IMR-90 (cell line): ENCODE data around the gene MAP4. TPM values are rescaled to one million over a fixed set of nuclear protein-coding genes. Genes with fewer than 3 reads are reported as not detected.
"Not testable (repeated sequence)": the region's sequence is repeated elsewhere in the genome, so short reads cannot be mapped to it uniquely, and the experiment has no call there.

Experiments
- ATAC-seq: fragments of 200-7000 bp; cut with Tn5 transposase; 2 replicates; pipeline ENCODE4 v1.9.1; 2020; ENCODE audit warnings: low read depth, mild to moderate bottlenecking, moderate library complexity
- BruUV-seq: library from RNA; stranded (reverse); fragments of 400-500 nt; replicated peaks from 2 replicates; lab custom pipeline; 2021; lab: Mats Ljungman, UMichigan
- CTCF ChIA-PET: fragments of 300-600 bp; formaldehyde crosslinking; extraction: SDS; loops from one replicate; lab custom pipeline; 2021; ENCODE audit warnings: antibody characterized with exemption; lab: Yijun Ruan, JAX
- POLR2A ChIA-PET: fragments of 300-600 bp; sonication (Branson Sonifier 250); formaldehyde crosslinking; loops from one replicate; lab custom pipeline; 2022; ENCODE audit warnings: antibody characterized with exemption; ENCODE audit not compliant: unreplicated experiment; lab: Charles Lee
- DNase-seq: peaks from one replicate; pipeline ENCODE4 v3.0.0; 2013
- H2AFZ ChIP-seq: replicated peaks from 2 replicates; pipeline ENCODE3; 2013; ENCODE audit warnings: low read length, mild to moderate bottlenecking; ENCODE audit not compliant: poor library complexity
- H2AK5ac ChIP-seq: 2 replicates; pipeline ENCODE4 v1.6.1; 2013; ENCODE audit warnings: low read depth, low read length, inconsistent platforms
- H2AK9ac ChIP-seq: replicated peaks from 2 replicates; pipeline ENCODE3; 2013; ENCODE audit warnings: mild to moderate bottlenecking, low read depth, low read length, moderate library complexity; ENCODE audit not compliant: poor library complexity
- H2BK120ac ChIP-seq: 2 replicates; pipeline ENCODE4 v1.6.1; 2013; ENCODE audit warnings: low read depth, low read length, inconsistent platforms
- H2BK15ac ChIP-seq: 3 replicates; pipeline ENCODE4 v1.6.1; 2013; ENCODE audit warnings: low read depth, low read length, inconsistent platforms
- H2BK20ac ChIP-seq: 2 replicates; pipeline ENCODE4 v1.6.1; 2013; ENCODE audit warnings: low read depth, mild to moderate bottlenecking, inconsistent platforms, low read length, moderate library complexity
- H2BK5ac ChIP-seq: 2 replicates; pipeline ENCODE4 v1.6.1; 2013; ENCODE audit warnings: mild to moderate bottlenecking, low read depth, low read length, inconsistent platforms; ENCODE audit not compliant: poor library complexity, severe bottlenecking
- H3K14ac ChIP-seq: replicated peaks from 2 replicates; pipeline ENCODE4 v1.6.1; 2013; ENCODE audit warnings: low read depth, low read length, inconsistent platforms
- H3K18ac ChIP-seq: 2 replicates; pipeline ENCODE4 v1.6.1; 2013; ENCODE audit warnings: low read depth, low read length, control low read depth
- H3K23ac ChIP-seq: 2 replicates; pipeline ENCODE4 v1.6.1; 2013; ENCODE audit warnings: low read depth, low read length, inconsistent platforms
- H3K27ac ChIP-seq: 2 replicates; pipeline ENCODE4 v1.5.1; 2013; ENCODE audit warnings: mild to moderate bottlenecking, control low read depth, low read length; ENCODE audit not compliant: insufficient read depth
- H3K27me3 ChIP-seq: 2 replicates; pipeline ENCODE4 v1.6.1; 2013; ENCODE audit warnings: low read length; ENCODE audit not compliant: control insufficient read depth, insufficient read depth
- H3K36me3 ChIP-seq: 2 replicates; pipeline ENCODE4 v1.6.1; 2013; ENCODE audit warnings: low read length, mixed read lengths; ENCODE audit not compliant: control insufficient read depth, insufficient read depth
- H3K4ac ChIP-seq: 2 replicates; pipeline ENCODE4 v1.6.1; 2013; ENCODE audit warnings: low read depth, low read length, inconsistent platforms
- H3K4me1 ChIP-seq: 2 replicates; pipeline ENCODE4 v1.6.1; 2013; ENCODE audit warnings: low read length, mixed read lengths; ENCODE audit not compliant: control insufficient read depth, insufficient read depth
- H3K4me2 ChIP-seq: 2 replicates; pipeline ENCODE4 v1.6.1; 2013; ENCODE audit warnings: low read depth, mild to moderate bottlenecking, control low read depth, low read length, moderate library complexity
- H3K4me3 ChIP-seq: 2 replicates; pipeline ENCODE4 v1.5.1; 2013; ENCODE audit warnings: low read depth, mild to moderate bottlenecking, control low read depth, low read length, moderate library complexity; ENCODE audit not compliant: insufficient read depth
- H3K56ac ChIP-seq: 2 replicates; pipeline ENCODE4 v1.6.1; 2013; ENCODE audit warnings: low read length, inconsistent platforms; ENCODE audit not compliant: insufficient read depth; ENCODE audit errors: extremely low read depth
- H3K79me1 ChIP-seq, 2 experiments: 2 replicates each; pipeline ENCODE4 v1.6.1; 2013; ENCODE audit warnings: low read length in 2 of 2, inconsistent platforms in 1 of 2, low read depth in 1 of 2
- H3K9ac ChIP-seq: 2 replicates; pipeline ENCODE4 v1.6.1; 2013; ENCODE audit warnings: low read depth, low read length, control low read depth
- H3K9me1 ChIP-seq: 2 replicates; pipeline ENCODE4 v1.6.1; 2013; ENCODE audit warnings: low read length, inconsistent platforms; ENCODE audit not compliant: insufficient read depth
- H3K9me3 ChIP-seq: 2 replicates; pipeline ENCODE4 v1.6.1; 2013; ENCODE audit warnings: low read length; ENCODE audit not compliant: control insufficient read depth, insufficient read depth
- H4K20me1 ChIP-seq: 2 replicates; pipeline ENCODE4 v1.6.1; 2013; ENCODE audit warnings: low read length, inconsistent platforms; ENCODE audit not compliant: insufficient read depth
- H4K5ac ChIP-seq: 2 replicates; pipeline ENCODE4 v1.6.1; 2013; ENCODE audit warnings: mild to moderate bottlenecking, low read depth, low read length, control low read depth
- H4K8ac ChIP-seq, 2 experiments: 2 replicates each; pipeline ENCODE4 v1.6.1; 2013; ENCODE audit warnings: low read depth in 2 of 2, low read length in 2 of 2, control low read depth in 1 of 2, inconsistent platforms in 1 of 2
- H4K91ac ChIP-seq: 2 replicates; pipeline ENCODE4 v1.6.1; 2013; ENCODE audit warnings: low read depth, low read length, inconsistent platforms; ENCODE audit not compliant: insufficient read depth
- WGBS, 2 experiments: methylation state at CpG; one replicate each; pipeline versions ENCODE4 v1.1.5 to v1.1.7; 2013; ENCODE audit warnings: missing lambda C conversion rate in 2 of 2; ENCODE audit not compliant: insufficient read length in 1 of 2; ENCODE audit errors: extremely low coverage in 2 of 2; 5-methylcytosine and 5-hydroxymethylcytosine counted together
- dilution Hi-C: fragments of 300-500 bp; cut with HindIII; formaldehyde crosslinking; loops from one replicate; pipeline ENCODE4 v1.14.3; 2018; ENCODE audit warnings: low sequenced_read_pairs; ENCODE audit not compliant: unreplicated experiment
- in situ Hi-C: fragments of 300-500 bp; cut with MboI; formaldehyde crosslinking; loops from 3 replicates; pipeline ENCODE4 v1.14.3; 2019; ENCODE audit warnings: low sequenced_read_pairs, inconsistent platforms, mixed read lengths
- intact Hi-C: fragments of 100-400 bp; cut with micrococcal nuclease; formaldehyde crosslinking; loops from 2 replicates; pipeline ENCODE4 v1.10.0; 2022
- polyA plus RNA-seq, 3 experiments: library from polyadenylated mRNA; depleted of rRNA; stranded (reverse); fragments of >200 nt; gene quantifications; 2 replicates each; pipeline ENCODE4 v1.2.3, GENCODE V29; 2012; ENCODE audit warnings: low replicate concordance in 1 of 3
- total RNA-seq: library from RNA; depleted of rRNA; stranded (reverse); fragments of >200 nt; gene quantifications from 2 replicates; pipeline ENCODE4 v1.2.3, GENCODE V29; 2012

MAP4 gene
- total and polyA plus RNA-seq, 2 of the 4 experiments (the other 2 are of a cell fraction), result 87.8 to 216 TPM

DNA sequence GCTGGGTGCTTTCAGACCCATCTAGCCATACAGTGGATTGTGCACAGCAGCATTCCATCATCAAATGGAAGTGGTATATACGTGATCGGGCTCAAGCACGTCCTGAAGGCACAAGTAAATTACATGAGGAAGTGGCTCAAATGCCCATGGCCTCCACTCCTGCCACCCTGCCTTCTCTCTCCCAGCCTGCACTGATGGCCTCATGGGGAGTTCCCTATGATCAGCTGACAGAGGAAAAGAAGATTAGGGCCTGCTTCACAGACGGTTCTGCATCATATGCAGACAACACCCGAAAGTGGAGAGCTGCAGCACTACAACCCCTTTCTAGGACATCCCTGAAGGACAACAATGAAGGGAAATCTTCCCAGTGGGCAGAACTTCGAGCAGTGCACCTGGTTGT, 8.2 kb downstream of the MAP4 start:
- H3K56ac ChIP-seq, H3K27ac ChIP-seq, H3K23ac ChIP-seq, H2AFZ ChIP-seq, H4K91ac ChIP-seq, H3K4me2 ChIP-seq, in situ Hi-C loops, intact Hi-C loops, H3K4me1 ChIP-seq, H3K9me3 ChIP-seq, ATAC-seq, H2BK5ac ChIP-seq, H4K5ac ChIP-seq, H3K18ac ChIP-seq, DNase-seq, CTCF ChIA-PET, H3K14ac ChIP-seq, H3K4me3 ChIP-seq, H3K9ac ChIP-seq, H3K4ac ChIP-seq, H3K27me3 ChIP-seq, H2BK20ac ChIP-seq, H2AK5ac ChIP-seq, dilution Hi-C loops, POLR2A ChIA-PET, H4K8ac ChIP-seq, BruUV-seq, H2AK9ac ChIP-seq, H2BK15ac ChIP-seq, H2BK120ac ChIP-seq: not testable (repeated sequence)
- WGBS, 2 experiments, result 100% methylated on average over 1 of the region's 6 CpGs; no CpG with 5 or more reads in 1 of the 2 experiments
- Histone ChIP-seq H3K9me1 (peaks cover 27% of the 10 kb centered on the region), H3K79me1 (peaks cover 39 to 90% of the 10 kb centered on the region in 2 experiments), H3K36me3 (peaks cover 13% of the 10 kb centered on the region), H4K20me1 (peaks cover 93% of the 10 kb centered on the region)

DNA sequence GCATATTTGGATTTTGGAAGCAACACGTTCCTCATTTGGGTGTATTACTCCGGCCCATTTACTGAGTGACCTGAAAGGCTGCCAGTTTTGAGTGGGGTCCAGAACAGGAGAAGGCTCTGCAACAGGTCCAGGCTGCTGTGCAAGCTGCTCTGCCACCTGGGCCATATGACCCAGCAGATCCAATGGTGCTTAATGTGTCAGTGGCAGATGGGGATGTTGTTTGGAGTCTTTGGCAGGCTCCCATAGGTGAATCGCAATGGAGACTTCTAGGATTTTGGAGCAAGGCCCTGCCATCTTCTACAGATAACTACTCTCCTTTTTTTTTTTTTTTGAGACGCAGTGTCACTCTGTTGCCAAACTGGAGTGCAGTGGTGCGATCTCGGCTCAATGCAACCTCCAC, 8.9 kb downstream of the MAP4 start:
- BruUV-seq, H4K8ac ChIP-seq, H3K18ac ChIP-seq, H2BK20ac ChIP-seq, dilution Hi-C loops, H3K27me3 ChIP-seq, H2BK120ac ChIP-seq, POLR2A ChIA-PET, H3K56ac ChIP-seq, H2AK5ac ChIP-seq, H3K14ac ChIP-seq, DNase-seq, in situ Hi-C loops, H3K4ac ChIP-seq, intact Hi-C loops, H4K91ac ChIP-seq, H2BK5ac ChIP-seq, H3K23ac ChIP-seq, H4K5ac ChIP-seq, H3K4me2 ChIP-seq, H2AFZ ChIP-seq, CTCF ChIA-PET, H2AK9ac ChIP-seq, H3K9me3 ChIP-seq, H3K4me1 ChIP-seq, H2BK15ac ChIP-seq, H3K27ac ChIP-seq, H3K4me3 ChIP-seq, H3K9ac ChIP-seq, ATAC-seq: not testable (repeated sequence)
- Histone ChIP-seq H3K79me1 (peaks cover 39 to 92% of the 10 kb centered on the region in 2 experiments), H4K20me1 (peaks cover 89% of the 10 kb centered on the region), H3K9me1 (peaks cover 29% of the 10 kb centered on the region), H3K36me3 (peaks cover 13% of the 10 kb centered on the region)
- no CpG with 5 or more reads among the region's 6 CpGs for WGBS, 2 experiments
